SK-MEL-5 (cell line): ENCODE results near the gene ACOXL. TPM values are rescaled to one million over a fixed set of nuclear protein-coding genes. Genes with fewer than 3 reads are reported as not detected.
"Not testable (repeated sequence)": the region's sequence is repeated elsewhere in the genome, so short reads cannot be mapped to it uniquely, and the experiment has no call there.

Experiments
- DNase-seq: peaks from one replicate; pipeline ENCODE4 v3.0.0-alpha.2; 2016; ENCODE audit warnings: low read depth, low spot score
- in situ Hi-C: cut with HindIII; loops from 2 replicates; pipeline ENCODE4 v1.10.0; 2016; ENCODE audit warnings: low sequenced_read_pairs, high pct_unique_total_duplicates, low pct_unique_long_range_greater_than_20kb
- total RNA-seq: library from RNA; depleted of rRNA; stranded (reverse); fragments of >200 nt; shearing (Covaris generic); gene quantifications from 2 replicates; pipeline ENCODE4 v1.2.3, GENCODE V29; 2014

Gene ACOXL
- total RNA-seq, 1 experiment from 2014 or later, result not detected

GRCh38 chr2:111053266-111053665 is 320.9 kb downstream of the ACOXL start:
- in situ Hi-C loops, result no loop called here
- no peak for DNase-seq

GRCh38 chr2:111053825-111054515 is 321.6 kb downstream of the ACOXL start:
- DNase-seq, result no peak
- in situ Hi-C loops, result no loop called here

- in situ Hi-C loops, result no loop called here
- no peak for DNase-seq
Observed at GRCh38 chr2:111054791-111055691, 322.7 kb downstream of the ACOXL start.

GRCh38 chr2:111055735-111056134 is 323.4 kb downstream of the ACOXL start:
- no peak for DNase-seq
- in situ Hi-C loops, result no loop called here

- DNase-seq, result no peak
- in situ Hi-C loops, result no loop called here
Observed at GRCh38 chr2:111057045-111057444, 324.7 kb downstream of the ACOXL start.

GRCh38 chr2:111057721-111058120 is 325.3 kb downstream of the ACOXL start:
- no peak for DNase-seq
- in situ Hi-C loops, result no loop called here

- no peak for DNase-seq
- in situ Hi-C loops, result no loop called here
Observed at GRCh38 chr2:111058264-111058663, 325.9 kb downstream of the ACOXL start.

- in situ Hi-C loops, result no loop called here
- no peak for DNase-seq
Observed at GRCh38 chr2:111061191-111061590, 328.8 kb downstream of the ACOXL start.

- in situ Hi-C loops, result no loop called here
- no peak for DNase-seq
Observed at GRCh38 chr2:111062417-111062816, 330.0 kb downstream of the ACOXL start.

- no peak for DNase-seq
- in situ Hi-C loops, result no loop called here
Observed at GRCh38 chr2:111066062-111066593, 333.8 kb downstream of the ACOXL start.

GRCh38 chr2:111068435-111069058 is 336.2 kb downstream of the ACOXL start:
- DNase-seq, result no peak
- in situ Hi-C loops, result no loop called here

GRCh38 chr2:111069722-111070121 is 337.3 kb downstream of the ACOXL start:
- DNase-seq, result peak; percentile 24
- in situ Hi-C loops, result no loop called here

- in situ Hi-C loops, result no loop called here
- peak; percentile 93 for DNase-seq
Observed at GRCh38 chr2:111071600-111072171, 339.3 kb downstream of the ACOXL start.

- DNase-seq, result peak; percentile 55
- in situ Hi-C loops, result no loop called here
Observed at GRCh38 chr2:111072220-111072871, 340.0 kb downstream of the ACOXL start.

- DNase-seq, in situ Hi-C loops: not testable (repeated sequence)
Observed at GRCh38 chr2:111082659-111083058, 350.3 kb downstream of the ACOXL start.

- peak; percentile 24 for DNase-seq
- in situ Hi-C loops, result no loop called here
Observed at GRCh38 chr2:111091811-111092211, 359.4 kb downstream of the ACOXL start.

- in situ Hi-C loops, result no loop called here
- DNase-seq, result peak; percentile 82
Observed at GRCh38 chr2:111094691-111095090, 362.3 kb downstream of the ACOXL start.
